Thyroid gland (tissue), 4 donors: Measurements from ENCODE around the gene TRIM47.

Source experiments
- POLR2A ChIP-seq, 2 donors: fragments of 450-650 bp; IDR thresholded peaks; one replicate each; pipeline ENCODE4 v1.6.1; 2017; ENCODE audit warnings: antibody characterized with exemption in 2 of 2, mild to moderate bottlenecking in 2 of 2, moderate library complexity in 1 of 2
- TF ChIP-seq, protein P1 (sequence below), 6 experiments: fragments of 200-600 bp in 3 of 6; fragments of 450-650 bp in 3 of 6; sonication (generic) in 3 of 6; IDR thresholded peaks; one replicate each; pipeline ENCODE4 v1.5.1; 2016 to 2019; ENCODE audit warnings: antibody characterized with exemption in 6 of 6, mild to moderate bottlenecking in 2 of 6, inconsistent platforms in 1 of 6, moderate library complexity in 1 of 6

DNA sequence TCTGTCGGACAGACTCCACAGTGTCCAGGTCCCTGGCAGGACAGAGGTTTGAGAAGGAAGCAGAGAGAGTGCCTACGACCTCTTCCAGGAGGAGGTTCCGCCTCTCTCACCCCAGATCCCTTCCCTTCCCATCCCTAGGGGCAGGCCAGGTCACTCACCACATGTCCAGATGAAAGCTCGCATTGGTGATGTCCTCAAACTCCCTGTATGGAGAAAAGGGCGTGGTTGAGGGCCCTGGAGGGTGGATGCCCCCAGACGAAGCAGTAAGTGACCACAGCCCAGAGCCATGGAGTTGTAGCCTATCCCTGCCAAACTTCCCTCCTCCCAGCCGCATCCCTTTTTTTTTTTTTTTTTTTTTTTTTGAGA, 37.6 kb downstream of the TRIM47 start:
- TF ChIP-seq, protein P1, sequence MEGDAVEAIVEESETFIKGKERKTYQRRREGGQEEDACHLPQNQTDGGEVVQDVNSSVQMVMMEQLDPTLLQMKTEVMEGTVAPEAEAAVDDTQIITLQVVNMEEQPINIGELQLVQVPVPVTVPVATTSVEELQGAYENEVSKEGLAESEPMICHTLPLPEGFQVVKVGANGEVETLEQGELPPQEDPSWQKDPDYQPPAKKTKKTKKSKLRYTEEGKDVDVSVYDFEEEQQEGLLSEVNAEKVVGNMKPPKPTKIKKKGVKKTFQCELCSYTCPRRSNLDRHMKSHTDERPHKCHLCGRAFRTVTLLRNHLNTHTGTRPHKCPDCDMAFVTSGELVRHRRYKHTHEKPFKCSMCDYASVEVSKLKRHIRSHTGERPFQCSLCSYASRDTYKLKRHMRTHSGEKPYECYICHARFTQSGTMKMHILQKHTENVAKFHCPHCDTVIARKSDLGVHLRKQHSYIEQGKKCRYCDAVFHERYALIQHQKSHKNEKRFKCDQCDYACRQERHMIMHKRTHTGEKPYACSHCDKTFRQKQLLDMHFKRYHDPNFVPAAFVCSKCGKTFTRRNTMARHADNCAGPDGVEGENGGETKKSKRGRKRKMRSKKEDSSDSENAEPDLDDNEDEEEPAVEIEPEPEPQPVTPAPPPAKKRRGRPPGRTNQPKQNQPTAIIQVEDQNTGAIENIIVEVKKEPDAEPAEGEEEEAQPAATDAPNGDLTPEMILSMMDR (IDR thresholded peaks at IDR 0.05), result no peak
- TF ChIP-seq POLR2A (IDR thresholded peaks at IDR 0.05), result no peak
